Hematopoietic multipotent progenitor cell (in vitro differentiated cells): ENCODE results near the gene RAB3C. TPM values are rescaled to one million over a fixed set of nuclear protein-coding genes. Genes with fewer than 3 reads are reported as not detected.
A peak's percentile ranks its signal among the peaks of the same experiment; 100 is the strongest.

ENCODE experiments used
- DNase-seq, 3 donors: peaks; one replicate each; pipeline ENCODE4 v3.0.0-alpha.2; 2011 to 2015; ENCODE audit warnings: low read depth in 2 of 3, low spot score in 2 of 3
- total RNA-seq: library from RNA; depleted of rRNA; stranded (reverse); fragments of >200 nt; gene quantifications from one replicate; pipeline ENCODE4 v1.2.3, GENCODE V29; 2012

The RAB3C gene
- total RNA-seq, 1 donor: 0.27 TPM

DNA sequence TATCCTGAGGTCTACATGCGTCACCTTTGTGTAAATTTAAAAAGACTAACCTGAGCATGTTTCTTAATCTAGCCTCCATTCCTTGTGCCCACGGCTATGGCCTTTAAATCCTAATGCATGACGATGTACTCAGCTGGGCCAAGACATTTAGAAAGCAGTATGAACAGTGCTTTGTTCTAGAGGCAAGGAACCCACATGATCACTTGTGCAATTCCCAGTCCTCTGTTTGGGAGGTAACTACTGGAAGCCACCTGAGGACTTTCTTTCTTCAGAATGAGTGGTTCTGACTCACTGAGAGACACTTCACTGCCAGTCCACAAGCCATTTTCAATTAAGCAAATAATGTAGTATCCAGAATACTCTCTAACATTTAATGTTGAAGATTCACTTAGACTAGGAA, 181.3 kb downstream of the RAB3C start:
- no peak for DNase-seq

- no peak for DNase-seq
These were observed 182.2 kb downstream of the RAB3C start for GRCh38 chr5:58765058-58765457.

- no peak for DNase-seq
These were observed 184.2 kb downstream of the RAB3C start for GRCh38 chr5:58767104-58767503.

DNA sequence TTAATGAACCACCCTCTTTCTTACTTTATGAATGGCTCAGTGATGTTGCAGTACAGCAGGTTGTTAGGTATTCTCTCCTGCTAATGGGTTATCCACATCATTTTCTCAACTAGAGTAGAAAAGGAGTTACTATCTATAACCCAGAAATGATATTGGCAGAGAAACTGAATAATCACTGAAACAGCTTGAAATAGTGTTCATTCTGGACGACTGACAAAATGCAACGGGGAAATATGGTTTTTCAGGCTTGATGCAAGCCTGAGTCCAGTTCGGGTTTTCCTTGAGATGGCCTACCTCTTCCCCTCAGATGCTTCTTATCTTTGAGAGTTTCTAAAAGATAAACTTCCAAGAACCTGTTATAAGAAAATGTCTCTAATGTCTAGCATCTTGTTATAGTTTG, 187.3 kb downstream of the RAB3C start:
- DNase-seq: no peak

- DNase-seq: no peak
These were observed 188.9 kb downstream of the RAB3C start for GRCh38 chr5:58771796-58772195.

DNA sequence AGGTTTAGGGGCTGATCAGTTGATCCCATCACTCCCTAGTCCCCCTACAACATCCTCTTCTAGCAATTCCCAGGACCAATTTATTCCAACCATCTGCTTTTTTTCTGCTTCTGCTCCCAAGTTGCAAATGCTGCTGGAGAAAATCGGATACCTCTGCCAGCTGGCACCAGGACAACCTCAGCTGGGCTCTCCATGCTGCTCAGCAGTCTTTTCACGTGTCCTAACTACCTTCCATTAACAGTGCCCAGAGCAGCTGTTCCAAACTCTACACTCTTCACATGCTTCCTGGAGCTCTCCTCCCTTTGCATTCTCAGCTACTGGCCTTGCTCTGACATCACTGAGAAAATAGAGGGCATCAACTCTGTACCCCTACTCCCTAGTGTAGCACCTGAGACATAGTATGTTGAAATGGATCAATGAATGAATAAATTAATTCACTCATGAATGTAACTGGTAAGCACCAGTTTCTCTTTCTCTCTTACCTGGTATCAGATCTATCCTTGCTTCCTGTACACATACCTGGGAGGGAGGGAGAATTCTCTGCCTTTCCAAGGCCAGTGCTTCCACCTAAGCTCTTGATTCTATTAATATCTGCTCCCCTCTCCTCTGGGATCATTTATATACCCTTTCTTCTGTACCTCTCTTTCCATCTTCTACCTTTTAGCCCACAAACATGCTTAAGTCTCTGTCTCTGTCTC, 191.0 kb downstream of the RAB3C start:
- no peak for DNase-seq

GRCh38 chr5:58774937-58775336, 192.1 kb downstream of the RAB3C start:
- no peak for DNase-seq

GRCh38 chr5:58775701-58776262, 192.9 kb downstream of the RAB3C start:
- DNase-seq: no peak

- DNase-seq: no peak
These were observed 193.7 kb downstream of the RAB3C start for GRCh38 chr5:58776559-58776958.

DNA sequence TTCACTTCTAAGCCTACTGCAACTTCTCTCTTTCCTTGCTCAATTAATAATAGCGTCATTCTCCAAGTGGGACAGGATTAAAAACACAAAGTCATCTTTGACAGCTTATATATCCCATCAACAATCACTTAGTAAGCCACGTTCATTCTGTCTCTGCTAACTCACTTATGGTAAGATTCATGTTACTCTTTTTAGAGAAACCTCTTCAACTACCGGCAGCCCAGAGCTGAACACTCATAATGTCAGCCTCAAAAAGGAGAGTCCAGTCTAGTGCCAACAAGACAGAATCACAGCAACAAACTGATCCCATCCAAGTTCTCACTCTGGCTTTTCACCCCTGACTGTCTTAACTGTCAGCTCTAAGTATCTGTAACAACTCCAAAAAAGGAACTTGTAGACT, 196.0 kb downstream of the RAB3C start:
- DNase-seq: no peak

DNA sequence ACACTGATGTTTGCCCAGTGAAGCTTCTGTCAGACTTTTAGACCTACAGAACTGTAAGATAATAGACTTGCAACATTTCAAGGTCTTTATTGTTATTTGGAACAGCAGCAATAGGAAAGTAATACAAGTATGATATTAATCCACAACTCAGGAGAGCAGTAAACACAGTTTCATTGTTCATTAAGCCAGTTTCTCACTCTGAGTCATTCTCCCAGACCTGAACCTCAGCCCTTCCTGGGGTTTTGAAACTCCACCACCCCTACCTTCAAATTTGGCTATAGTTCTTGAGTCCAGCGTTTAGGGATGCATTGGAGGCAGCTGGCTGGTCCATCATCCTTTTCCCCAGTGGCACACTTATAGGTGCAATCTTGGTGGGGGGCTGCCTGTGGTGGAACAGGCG, 203.2 kb downstream of the RAB3C start:
- no peak for DNase-seq

- peak in 2 of 3 donors; percentile 11 to 33 for DNase-seq
These were observed 203.9 kb downstream of the RAB3C start for GRCh38 chr5:58786711-58787303.

DNA sequence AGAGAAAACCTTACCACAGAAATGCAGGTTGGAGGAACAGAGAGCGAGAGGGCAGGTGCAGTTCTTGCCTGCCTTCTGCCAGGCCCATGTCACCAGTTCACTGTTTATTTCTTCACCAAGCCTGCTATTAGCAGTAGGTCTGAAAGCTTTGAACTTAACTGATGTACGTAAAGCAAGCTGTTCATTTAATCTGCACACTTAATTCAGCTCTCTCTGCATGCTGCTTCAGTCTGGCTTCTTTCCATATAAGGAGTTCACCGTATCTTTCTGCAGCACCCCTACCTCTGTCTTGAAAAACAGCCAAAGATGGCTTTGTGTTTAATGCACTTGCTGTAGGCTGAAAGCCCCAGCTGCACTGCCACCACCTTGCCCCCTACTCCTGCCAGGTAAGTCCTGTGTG, 205.1 kb downstream of the RAB3C start:
- peak in 1 of 3 donors; percentile 4 for DNase-seq

- peak in 1 of 3 donors; percentile 30 for DNase-seq
These were observed 211.2 kb downstream of the RAB3C start for GRCh38 chr5:58793888-58794657.

- DNase-seq: no peak
These were observed 212.0 kb downstream of the RAB3C start for GRCh38 chr5:58794875-58795274.

GRCh38 chr5:58795327-58795726, 212.5 kb downstream of the RAB3C start:
- no peak for DNase-seq

DNA sequence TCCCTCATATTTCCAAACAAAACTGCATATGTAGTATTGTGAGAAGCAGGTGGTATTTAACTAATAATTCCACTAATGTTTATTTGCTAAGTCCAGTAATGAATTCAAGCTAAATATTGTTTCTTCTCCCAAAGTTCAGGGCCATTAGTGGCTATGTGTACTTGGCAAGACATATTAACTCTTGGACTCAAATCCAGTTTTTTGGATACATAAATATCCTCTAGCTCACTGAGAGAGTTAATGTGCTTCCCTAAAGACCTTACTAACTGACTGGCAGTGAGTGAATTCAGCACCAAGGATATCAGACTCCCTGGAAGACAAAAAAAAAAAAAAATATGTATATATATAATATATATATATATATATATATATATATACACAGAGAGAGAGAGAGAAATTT, 214.1 kb downstream of the RAB3C start:
- no peak for DNase-seq

DNA sequence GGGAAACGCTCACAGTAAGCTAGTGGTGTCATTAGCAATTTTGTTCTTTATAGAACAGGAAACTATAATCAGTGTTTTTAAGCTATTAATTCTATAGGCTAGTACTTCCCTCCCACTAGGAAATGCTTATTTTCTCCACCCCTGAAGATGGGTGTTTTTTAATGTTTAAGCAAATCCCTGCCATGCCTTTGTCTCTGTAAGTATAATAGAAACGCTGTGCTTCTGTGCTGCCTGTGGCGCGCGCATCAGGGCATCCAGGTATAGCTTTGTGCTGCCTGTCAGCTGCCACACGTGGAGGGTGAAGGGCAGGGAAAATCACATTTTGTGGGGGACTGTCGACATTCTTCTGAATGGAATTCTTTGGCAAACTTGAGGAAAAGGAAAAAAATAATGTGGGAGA, 217.5 kb downstream of the RAB3C start:
- DNase-seq: no peak

- DNase-seq: no peak
These were observed 218.1 kb downstream of the RAB3C start for GRCh38 chr5:58800861-58801540.

DNA sequence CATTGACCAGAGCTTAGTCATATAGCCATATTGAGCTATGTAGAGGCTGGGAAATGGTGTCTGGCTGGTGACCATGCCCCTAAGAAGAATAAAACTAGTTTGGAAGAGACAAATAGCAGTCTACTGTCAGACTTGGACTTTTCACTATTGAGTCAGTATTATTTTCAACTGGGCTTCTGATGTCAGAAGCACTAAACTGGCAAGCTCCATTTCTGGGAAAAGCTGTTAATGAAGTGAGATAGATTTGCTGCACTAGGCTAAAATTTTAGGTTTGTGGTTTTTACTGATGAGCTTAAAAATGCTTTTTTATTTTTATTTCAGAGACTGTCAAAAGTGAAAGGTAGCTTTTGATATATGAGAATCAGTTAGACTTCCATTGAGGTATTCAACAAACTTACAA, 220.2 kb downstream of the RAB3C start:
- DNase-seq: no peak

DNA sequence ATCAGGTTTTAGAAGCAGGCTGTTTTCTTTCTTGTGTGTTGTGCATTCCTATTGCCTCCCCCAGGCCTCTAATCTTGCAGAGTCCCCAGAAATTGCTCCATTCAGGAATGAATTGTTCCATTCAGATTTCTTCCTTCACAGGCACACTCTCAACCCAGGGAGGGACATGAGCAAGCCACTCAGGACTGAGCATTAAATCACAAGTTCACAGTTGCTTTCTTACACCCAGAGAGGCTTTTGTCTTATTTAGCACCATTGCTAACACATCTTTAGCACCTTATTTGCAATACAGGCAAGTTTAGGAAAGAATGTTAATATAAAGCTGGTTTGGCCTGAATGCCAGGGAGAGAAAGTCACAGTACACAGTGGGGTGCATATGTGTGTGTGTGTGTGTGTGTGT, 221.4 kb downstream of the RAB3C start:
- DNase-seq: no peak
